DMS114 treated with DMSO at 0.1 percent for 48 hours (cell line): ENCODE results near the gene LRP1B.

Experiments used
- DNase-seq: peaks from one replicate; lab custom pipeline; 2025; ENCODE audit not compliant: unreplicated experiment; lab: John Stamatoyannopoulos, UW

Gene LRP1B

DNA sequence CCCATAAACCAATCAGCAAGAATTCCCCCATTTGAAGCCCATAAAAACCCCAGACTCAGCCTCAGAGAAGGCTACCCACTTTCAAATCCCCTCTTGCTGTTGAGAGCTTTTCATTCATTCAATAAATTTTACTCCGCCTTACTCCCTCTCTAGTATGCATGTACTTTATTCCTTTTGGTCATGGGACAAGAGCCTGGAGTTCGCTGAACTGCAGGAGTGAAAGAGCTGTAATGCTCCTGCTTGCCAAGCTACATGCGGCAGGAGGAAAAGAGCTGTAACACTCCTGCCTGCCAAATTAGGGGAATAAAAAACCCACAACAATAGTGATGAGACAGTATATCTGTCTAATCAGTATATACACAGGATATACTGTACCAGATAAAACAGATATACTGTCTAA lies 1261.7 kb downstream of the LRP1B start:
- no peak for DNase-seq

DNA sequence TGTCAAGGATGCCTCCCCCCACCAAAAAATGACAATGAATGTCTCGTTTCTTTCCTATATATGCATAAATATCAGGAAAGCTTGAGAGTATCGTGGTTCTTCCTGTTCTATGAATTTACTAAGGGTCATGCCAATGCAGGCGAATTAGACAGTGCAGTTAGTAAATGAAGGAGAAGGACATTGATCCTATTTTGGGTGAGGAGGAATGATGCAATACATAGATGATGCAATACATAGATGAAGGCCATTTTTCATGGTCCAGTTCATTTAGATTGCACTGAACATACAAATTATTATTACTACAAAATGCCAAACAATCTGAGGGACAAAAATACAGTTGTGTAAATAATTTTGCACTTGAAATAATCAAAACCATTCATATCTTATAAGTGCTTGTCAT lies 1265.0 kb downstream of the LRP1B start:
- DNase-seq, result no peak

DNA sequence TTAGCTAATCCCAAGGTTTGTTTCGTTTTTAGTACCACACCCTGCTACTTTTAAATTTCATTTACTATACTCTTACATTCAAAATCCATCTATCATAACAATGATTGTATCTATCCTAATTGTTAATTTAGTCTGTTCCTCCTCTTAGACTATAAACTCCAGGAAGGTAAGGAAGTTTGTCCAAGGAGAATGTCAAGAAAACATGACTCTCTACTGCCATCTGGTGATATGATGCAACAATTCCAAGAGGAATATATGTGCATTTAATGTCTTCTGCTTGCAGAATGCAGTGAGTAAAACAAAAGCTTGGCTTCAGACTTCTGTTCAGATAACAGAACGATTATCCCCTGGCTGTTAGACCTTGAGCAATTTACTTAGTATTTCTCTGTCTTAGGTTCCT lies 1267.1 kb downstream of the LRP1B start:
- peak; percentile 9 for DNase-seq

DNA sequence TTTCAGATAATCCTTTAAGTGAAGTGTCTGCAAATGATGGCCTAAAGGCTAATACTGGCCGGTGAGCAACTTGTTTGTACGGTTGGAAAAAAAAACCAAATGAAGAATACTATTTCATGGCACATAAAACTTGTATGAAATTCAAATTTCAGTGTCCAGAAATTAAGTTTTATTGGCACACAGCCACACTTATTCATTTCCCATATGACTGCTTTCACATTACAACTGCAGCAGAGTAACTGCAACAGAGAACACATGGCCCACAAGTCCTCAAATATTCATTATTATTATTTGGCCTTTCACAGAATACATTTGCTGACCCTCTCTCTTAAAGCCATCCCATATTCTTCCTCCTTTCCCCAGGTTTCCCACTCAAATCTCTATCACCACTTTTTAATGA lies 1268.6 kb downstream of the LRP1B start:
- DNase-seq, result no peak

DNA sequence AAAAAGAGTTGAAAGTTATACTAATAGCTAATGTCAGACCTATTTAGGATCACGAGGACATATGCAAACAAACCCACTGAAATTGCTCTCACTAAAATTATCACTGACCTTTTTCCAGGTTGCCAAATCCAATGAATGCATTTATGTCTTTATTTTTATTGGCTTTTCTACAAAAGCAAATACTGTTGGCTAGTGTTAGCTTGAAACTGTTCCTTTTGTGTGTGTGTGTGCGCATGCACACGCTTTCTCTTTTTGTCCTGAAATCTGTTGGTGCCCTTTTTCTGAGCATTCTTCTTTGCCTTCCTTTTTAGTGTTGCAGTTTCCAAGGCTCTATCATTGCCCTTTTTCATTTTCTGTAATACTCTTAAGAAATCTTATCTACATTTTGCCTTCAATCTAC lies 1269.2 kb downstream of the LRP1B start:
- no peak for DNase-seq

DNA sequence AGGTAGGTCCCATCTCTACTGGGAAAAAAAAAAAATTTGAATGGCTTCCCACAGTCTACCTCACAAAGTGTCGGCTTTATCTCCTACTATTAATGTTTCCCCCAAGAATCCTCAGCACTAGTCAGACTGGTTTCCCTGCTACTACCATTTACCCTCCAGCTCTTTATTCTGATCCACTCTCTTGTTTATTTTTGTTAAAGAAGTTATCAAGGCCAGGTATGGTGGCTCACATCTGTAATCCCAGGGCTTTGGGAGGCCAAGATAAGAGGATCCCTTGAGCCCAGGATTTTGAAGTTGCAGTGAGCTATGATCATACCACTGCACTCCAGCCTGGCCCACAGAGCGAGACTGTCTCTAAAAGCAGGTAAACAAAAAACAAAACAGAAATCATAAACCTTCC lies 1275.3 kb downstream of the LRP1B start:
- no peak for DNase-seq

DNA sequence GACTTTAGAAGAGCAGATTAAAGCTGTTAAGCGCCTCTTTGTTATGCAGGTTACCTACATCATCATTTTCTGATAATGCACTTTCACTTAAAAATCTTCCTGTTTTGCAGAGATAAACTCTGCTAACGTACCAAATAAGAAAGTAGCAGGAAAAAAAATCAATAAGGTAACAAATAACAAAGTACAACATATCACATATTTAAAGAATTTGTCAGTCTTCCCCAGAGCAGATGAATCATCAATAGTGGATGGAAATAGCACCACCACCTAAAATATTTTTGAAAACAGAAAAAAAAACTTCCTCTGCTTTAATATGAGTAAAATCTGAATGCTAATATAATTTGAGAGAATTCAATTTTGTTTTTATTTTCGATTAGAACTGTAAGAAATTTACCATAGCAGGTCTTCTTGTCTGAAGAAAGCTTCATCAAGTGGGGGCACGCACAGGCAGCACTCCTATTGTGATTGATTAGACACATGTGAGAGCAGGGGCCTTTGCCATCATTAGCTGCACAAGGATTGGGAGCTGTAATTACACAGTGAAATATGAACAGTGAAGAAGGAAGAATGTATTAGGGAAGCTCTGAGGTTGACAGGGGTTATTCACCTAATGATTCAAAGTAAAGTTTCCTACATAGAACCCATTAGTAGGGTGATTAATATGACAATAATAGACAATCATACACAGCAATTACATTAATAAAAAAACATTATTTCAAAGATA lies 1279.4 kb downstream of the LRP1B start:
- no peak for DNase-seq

DNA sequence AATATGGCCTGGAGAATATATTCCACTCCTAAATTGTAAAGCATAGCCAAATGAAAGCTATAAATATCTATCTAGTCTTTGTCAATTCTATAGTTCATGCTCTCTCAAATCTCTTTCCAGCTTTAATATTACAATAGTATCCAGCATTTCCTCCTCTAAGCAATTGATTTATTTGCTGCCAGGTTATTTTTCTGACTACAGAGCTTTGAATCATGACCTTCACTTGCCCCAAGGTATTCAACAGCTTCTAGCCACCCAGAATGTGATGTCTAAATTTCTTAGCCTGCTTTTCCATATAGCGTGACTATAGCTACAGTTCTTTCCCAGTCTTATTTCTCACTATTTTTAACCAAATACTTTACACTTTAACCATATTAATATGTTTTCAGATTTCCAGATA lies 1287.6 kb downstream of the LRP1B start:
- no peak for DNase-seq

DNA sequence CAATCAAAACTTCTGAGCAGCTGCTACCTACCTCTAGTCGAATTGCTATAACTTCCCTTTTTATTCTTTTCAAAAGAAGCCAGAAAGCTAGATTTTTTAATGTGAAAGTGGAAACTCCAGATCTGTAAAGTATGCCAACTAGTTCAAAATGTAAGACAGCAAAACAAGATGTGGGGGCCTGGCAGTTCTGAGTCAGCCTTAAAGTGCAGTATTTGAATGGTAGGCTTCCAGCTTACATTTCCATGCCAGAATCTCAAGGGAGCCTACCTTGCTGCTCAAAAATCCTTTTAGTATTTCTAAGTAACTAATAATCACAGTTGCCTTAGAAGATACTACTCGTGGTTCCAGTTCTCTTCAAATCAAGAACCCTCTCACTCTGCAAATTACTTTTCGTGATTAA lies 1288.7 kb downstream of the LRP1B start:
- no peak for DNase-seq

DNA sequence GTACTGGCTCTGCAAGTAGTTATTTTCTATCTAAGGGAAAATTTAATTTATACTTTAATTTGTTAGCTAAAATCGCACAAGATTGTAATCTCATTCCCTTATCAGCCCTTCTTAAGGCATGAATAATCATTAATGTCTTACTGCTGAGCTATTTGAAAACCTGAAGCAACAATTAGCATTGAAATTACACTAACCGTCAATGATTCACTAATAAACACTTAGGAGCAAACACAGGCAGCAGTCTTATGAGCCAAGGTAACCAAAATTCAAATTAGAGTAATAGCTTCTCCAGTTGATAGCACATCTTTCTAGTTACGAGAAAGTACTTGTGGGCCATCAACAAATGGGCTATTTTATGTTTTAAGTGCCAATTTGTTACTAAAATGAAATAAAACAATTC lies 1289.7 kb downstream of the LRP1B start:
- DNase-seq, result no peak

DNA sequence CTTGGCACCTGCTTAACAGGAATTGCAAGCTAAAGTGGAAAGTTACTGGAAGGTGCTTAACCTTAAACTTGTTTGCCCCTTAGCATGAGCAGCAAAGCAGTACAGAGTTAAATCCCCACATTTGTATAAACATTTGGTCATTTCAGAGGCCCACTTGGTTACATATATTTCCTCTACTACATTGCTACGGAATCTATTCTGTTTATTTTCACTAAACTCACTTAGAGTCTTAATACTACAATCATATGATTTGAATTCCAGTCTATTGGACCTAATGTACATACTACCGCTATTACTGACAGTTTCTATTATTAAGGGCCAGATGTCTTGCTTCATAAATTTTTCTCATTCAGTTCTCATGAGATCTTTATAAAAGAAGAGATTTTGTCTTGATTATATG lies 1294.0 kb downstream of the LRP1B start:
- no peak for DNase-seq

DNA sequence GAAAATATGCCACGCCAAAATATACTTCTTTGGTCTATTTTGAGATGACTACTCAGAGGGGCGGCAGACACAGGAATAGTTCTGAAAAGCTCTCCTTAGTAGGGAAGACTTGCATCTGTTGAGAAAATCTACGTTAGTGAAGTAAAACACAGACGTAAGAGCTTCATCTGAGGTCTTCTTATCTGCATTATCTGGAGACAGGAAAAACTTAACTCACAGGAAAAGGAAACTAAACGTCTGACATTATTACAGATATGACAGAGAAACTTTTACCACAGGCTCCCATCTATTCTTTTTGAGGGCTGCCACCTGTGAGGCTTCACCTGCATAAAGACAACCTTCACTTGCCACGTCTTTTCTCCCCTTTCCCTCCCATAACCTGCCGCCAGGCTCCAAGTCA lies 1295.7 kb downstream of the LRP1B start:
- DNase-seq, result no peak

DNA sequence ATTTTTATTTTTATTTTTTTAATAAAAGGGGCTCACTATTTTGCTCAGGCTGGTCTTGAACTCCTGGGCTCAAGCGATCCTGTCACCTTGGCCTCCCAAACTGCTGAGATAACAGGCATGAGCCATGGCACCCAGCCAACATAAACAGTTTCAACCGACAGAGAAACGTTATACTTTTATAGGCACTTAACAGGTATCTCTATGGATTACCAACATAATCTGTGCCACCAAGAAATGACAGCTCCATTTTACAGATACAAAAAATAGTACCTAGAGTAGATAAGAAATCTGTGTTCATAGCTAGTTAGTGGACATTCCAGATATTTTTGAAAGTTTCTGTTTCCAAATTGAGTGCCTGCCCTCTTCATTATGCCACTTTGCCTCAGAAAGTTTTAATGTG lies 1316.7 kb downstream of the LRP1B start:
- no peak for DNase-seq

DNA sequence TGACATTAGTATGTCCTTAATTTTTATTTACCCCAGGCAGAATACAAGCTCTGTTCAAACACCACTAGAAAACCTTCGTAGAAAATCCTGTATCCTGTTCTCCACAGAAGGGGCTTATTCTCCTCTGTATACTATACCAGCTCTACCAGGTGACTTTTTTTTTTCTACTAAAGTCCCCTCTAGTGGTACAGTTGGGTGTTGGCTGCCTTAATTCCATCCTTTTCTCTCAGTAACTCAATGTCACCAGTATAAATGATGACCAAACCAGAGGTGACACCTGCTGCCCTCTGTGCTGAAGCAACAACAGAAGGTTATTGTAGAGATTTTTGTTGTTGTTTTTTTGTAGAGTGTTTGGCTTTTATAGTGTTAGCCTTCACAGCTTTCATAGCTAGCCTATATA lies 1322.0 kb downstream of the LRP1B start:
- DNase-seq, result no peak

DNA sequence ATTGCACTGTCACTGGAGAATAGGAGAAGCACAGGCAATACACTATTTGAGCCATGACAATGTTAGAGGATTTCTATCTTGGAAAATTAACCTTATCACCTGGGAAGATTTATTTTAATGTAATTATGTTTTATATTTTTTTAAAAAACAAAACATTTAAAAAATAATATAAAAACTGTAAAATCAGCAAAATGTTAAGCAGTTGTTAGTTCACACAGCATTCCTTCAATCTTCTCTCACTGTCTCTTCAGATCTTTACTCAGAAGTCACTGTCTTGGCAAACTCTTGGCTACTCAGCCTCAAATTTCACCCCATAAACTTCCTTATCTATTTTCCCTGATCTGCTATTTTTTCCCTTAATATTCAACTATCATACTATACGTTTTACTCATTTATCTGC lies 1322.6 kb downstream of the LRP1B start:
- DNase-seq, result no peak

DNA sequence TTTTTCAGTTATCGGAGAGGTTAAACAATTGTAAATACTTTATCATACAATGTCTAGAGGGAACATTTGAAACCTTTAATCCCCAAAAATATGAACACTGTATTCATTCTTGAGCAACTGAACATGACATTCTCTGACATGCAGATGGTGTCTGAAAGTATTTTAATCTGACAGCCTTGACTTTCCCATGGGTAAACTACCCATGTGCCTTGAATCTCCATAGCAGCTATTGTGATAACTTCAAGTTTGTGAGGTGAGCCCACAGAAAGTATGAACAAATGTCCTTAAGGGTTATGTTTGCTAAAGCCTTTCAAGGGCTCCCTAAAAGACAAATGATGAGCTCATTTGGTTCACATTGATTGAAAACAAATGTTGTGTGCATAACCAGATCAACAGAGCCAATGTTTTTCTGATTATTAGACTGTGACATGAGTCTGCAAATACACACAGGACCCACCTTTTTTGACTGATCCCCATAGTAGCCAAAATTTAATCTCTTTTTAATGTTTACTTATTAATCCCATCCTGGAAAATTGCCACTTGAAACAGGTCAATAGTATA lies 1326.0 kb downstream of the LRP1B start:
- DNase-seq, result no peak

DNA sequence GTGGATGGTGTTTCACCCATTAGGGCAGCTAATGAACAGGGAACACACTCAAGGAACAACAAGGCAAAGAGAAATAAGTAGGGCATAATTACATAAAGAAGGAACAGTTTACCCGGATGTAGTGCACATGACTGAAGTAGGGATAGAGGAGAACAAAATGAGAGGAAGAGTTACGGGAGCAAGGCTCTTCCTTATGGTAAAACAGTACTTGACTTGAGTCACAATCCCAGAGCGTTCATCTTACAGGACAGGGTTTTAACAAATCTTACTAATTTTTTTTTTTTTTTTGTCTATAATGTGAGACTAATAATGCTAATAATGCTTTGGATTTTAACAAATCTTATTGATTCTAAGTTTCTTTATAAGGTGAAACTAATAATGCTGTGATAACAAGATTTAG lies 1329.5 kb downstream of the LRP1B start:
- DNase-seq, result no peak

DNA sequence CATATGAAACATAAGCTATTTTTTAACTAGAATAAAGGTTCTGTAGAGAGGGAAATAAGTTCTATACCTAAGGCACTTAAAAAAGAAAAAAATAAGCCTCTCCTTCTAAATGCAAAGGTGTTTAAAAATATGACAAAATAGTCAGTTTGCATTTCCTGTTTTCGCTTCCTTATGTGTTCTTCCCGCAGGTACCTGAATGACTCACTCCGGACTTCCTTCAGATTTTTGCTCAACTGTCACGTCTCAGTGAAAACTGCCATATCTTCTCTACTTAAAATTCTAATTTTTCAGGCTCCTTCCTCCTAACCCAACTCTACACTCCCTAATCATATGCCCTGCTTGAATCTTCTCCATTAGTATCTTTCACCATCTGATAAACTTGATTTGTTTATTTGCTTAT lies 1333.1 kb downstream of the LRP1B start:
- no peak for DNase-seq

DNA sequence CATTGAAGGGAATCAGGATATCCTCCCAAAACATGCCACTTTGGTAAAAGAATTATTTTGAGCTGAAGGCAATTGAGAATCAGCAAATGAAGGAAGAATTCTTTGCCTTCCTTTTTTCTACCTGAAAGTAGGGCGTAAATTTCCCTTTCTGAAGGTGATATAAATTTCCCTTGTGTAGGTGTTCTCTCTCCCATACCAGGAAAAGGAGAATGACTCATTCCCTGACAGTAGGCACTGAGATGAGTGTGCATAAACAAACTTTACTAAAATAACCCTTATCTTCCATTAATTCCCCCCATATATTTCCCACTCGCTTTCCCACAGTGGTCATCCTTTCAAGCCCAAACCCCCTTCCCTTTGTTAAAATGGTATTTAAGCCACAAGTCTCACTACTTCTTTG lies 1339.0 kb downstream of the LRP1B start:
- no peak for DNase-seq

DNA sequence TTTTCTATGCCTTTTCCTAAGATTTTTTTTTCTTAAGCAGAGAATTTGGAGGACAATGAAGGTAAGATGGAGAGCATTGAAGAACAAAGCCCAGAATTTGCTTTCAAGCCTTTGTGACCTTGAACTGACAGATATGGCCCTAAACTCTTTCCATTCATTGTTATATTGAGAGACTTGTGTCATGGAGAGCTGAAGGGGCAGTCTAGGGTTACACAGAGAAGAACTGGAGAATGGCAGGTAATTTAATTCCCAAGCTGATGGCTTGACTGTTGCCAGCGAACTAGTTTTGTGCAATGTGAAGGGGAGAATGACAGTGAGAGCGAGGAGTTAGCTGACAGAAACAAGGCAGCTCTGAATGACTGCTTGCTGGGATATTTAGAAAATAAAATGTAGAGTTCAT lies 1344.2 kb downstream of the LRP1B start:
- DNase-seq, result no peak

DNA sequence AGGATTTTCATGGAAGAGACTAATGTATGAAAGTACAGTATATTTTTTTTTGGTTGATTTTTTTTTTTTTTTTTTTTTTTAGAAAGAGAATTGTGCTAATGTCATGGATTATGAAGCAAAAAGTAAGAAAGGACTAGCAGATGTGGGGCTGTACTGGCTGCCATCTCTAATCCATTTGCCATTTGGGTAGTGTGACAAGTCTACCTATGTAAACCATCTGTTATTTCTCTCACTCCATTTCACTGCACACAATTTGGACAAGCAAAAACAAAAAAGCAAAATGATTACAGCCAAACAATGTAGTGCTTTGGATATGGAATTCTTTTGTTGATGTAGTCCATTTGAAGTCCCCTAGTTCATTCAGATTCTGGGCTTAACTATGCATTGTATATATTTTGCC lies 1355.4 kb downstream of the LRP1B start:
- no peak for DNase-seq

DNA sequence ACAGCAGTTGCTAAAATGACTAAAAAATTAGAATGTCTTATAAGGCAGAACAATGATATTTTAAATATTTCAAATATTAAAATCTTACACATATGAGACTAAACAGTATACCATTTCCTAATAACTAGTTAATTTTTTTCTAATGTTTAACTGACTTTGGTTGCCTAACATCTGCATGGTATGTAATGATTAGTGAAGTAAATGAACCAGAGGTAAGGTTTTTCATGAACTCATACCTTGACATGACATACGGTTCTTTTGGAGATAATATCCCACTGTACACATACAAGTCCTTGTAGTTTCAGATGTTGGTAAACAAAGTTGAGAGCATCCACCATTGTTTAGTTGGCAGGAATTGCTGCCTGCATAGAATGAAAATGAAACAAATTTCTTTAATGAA lies 1360.2 kb downstream of the LRP1B start:
- no peak for DNase-seq

DNA sequence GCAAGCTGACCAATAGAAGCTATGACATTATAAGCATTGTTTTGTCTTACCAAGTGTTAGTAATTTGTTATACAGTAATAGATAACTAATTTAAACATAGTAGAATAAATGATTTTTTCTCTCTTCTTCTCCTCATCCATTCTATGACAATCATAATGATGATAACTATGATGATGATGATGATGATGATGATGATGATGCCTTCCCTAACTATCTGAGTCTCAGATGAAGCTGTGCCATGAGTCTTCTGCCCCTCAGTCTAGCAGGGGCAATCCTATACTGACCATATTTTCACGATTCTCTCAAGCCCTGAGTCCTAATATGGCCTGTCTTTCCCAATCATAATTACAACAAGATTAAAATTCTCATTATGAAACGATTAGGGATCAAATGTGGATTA lies 1369.0 kb downstream of the LRP1B start:
- DNase-seq, result no peak
